ENCODE results near the gene ENGASE. TPM values are rescaled to one million over a fixed set of nuclear protein-coding genes. Genes with fewer than 3 reads are reported as not detected.

Gene ENGASE
- total and polyA plus RNA-seq, 9 of the 15 experiments (the other 6 are each of a cell fraction or from before 2014, with no cell fraction given): 0.06 to 45.5 (median 13.9) TPM

DNA sequence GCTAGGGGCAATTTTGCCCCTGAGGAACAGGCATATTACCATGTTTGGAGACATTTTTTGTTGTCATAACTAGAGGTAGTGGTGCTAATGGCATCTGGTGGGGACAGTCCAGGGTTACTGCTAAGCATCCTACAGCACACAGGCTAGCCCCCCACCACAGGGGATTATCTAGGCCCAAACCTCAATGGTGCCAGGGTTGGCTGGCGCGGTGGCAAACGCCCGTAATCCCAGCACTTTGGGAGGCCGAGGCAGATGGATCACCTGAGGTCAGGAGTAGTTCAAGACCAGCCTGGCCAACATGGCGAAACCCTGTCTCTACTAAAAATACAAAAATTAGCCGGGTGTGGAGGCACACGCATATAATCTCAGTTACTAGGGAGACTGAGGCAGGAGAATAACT lies 35.5 kb upstream of the ENGASE start (continued):
- no peak for TF ChIP-seq ARID4B (CRISPR knock-in tag; IDR thresholded peaks at IDR 0.05)
- TF ChIP-seq, protein P1, sequence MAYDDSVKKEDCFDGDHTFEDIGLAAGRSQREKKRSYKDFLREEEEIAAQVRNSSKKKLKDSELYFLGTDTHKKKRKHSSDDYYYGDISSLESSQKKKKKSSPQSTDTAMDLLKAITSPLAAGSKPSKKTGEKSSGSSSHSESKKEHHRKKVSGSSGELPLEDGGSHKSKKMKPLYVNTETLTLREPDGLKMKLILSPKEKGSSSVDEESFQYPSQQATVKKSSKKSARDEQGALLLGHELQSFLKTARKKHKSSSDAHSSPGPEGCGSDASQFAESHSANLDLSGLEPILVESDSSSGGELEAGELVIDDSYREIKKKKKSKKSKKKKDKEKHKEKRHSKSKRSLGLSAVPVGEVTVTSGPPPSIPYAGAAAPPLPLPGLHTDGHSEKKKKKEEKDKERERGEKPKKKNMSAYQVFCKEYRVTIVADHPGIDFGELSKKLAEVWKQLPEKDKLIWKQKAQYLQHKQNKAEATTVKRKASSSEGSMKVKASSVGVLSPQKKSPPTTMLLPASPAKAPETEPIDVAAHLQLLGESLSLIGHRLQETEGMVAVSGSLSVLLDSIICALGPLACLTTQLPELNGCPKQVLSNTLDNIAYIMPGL (CRISPR knock-in tag; IDR thresholded peaks at IDR 0.05): no peak
- TF ChIP-seq DIDO1 (tag; IDR thresholded peaks at IDR 0.05; ENCODE audit: low read depth): no peak
- TF ChIP-seq SMARCE1 (IDR thresholded peaks at IDR 0.05): no peak
- no peak for TF ChIP-seq CCNT2 (IDR thresholded peaks at IDR 0.05; ENCODE audit: borderline replicate concordance, extremely low read depth, insufficient read length, low read depth, low read length)
- TF ChIP-seq, protein P2, sequence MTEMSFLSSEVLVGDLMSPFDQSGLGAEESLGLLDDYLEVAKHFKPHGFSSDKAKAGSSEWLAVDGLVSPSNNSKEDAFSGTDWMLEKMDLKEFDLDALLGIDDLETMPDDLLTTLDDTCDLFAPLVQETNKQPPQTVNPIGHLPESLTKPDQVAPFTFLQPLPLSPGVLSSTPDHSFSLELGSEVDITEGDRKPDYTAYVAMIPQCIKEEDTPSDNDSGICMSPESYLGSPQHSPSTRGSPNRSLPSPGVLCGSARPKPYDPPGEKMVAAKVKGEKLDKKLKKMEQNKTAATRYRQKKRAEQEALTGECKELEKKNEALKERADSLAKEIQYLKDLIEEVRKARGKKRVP (CRISPR knock-in tag; IDR thresholded peaks at IDR 0.05): no peak
- no peak for TF ChIP-seq ZC3H8 (IDR thresholded peaks at IDR 0.05)
